Activated CD4-positive, alpha-beta T cell treated with anti-CD3 and anti-CD28 coated beads, Interleukin-2, amount 50 U/mL, for 16 hours (primary cell): ENCODE measurements around the gene ATP8B2.
"Not testable (repeated sequence)": the region's sequence is repeated elsewhere in the genome, so short reads cannot be mapped to it uniquely, and the experiment has no call there.

Experiments
- DNase-seq: peaks from one replicate; pipeline ENCODE4 v3.0.0-alpha.2; 2020

Gene ATP8B2

DNA sequence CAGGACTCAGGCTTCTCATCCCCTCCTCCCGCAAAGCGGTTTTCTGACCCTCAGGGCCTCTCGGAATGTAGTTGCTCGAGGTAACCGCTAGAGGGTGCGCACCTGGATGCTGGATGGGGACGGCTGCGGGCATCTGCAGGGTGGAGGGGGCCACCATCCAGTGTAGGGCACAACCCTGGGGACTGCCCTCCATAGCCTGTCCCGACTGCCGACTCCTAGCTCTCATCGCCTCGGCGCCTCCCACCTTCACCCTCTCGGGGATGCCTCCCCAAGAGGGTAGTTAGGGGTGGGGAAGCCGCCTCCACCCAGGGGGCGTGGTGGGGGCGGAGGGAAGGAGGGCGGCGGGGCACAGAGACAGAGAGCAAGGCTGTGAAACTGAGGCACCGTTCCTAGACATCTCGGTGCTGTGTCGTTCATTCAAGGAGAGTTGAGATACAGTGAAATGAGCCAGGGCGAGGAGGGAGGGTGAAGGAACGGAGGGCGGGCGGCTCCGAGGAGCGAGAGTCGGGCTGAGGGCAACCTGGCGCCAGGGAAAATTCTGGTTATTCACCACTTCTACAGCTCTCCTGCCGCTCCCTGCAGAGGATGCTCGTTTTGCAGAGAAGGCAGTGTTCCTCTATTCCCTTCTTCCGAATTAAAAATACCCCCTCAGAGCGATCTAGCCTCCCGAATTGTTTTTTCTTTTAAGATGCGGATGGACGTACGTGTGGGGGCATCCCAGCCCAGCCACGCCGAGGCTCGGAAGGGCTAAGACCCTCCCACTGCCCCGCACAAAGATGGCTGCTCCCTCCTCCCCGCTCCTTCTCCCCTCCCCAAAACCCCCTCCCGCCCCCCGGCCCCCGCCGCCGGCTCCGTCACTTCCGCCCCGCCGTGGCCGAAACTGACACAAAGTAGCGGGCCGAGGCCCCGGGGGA lies at the start of gene ATP8B2:
Gene ATP8B2 (plus strand): TSS at position 857 of the 914 bp plus-strand sequence. CDS start 2,617 bp downstream, outside the sequence.
- peak; percentile 88 for DNase-seq

- peak; percentile 12 for DNase-seq
Measured at GRCh38 chr1:154276797-154277196, 48.5 kb upstream of the ATP8B2 start.

- DNase-seq = not testable (repeated sequence)
Measured at GRCh38 chr1:154287591-154287990, 37.7 kb upstream of the ATP8B2 start.

GRCh38 chr1:154288661-154289060 lies 36.7 kb upstream of the ATP8B2 start:
- no peak for DNase-seq

- no peak for DNase-seq
Measured at GRCh38 chr1:154290921-154291320, 34.4 kb upstream of the ATP8B2 start.

GRCh38 chr1:154295408-154296235 lies 29.7 kb upstream of the ATP8B2 start:
- DNase-seq = no peak

GRCh38 chr1:154301582-154301981 lies 23.7 kb upstream of the ATP8B2 start:
- no peak for DNase-seq

- DNase-seq = peak; percentile 67
Measured at GRCh38 chr1:154304664-154305337, 20.5 kb upstream of the ATP8B2 start.

DNA sequence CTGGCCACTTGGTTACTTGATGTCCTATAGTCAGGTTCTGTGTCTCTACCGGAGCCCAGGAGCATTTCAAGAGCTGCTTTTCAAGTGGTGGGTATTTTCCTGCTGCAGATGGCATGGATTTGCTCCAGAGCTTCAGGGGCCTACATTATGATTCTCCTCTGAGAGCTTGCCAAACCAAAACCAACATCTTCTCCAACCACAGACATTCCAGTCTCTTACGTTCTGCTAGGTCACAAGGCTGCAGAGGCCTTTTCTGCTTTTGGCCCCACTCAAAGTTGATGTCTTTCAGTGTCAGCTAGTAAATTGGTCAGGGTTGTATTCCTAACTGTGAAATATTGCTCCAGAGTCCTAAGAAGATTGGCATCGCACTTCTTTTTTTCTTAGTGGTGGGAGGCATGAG lies 19.2 kb upstream of the ATP8B2 start:
- DNase-seq = no peak

- DNase-seq = peak; percentile 51
Measured at GRCh38 chr1:154307670-154308270, 17.6 kb upstream of the ATP8B2 start.

- DNase-seq = not testable (repeated sequence)
Measured at GRCh38 chr1:154309136-154309535, 16.2 kb upstream of the ATP8B2 start.

- DNase-seq = not testable (repeated sequence)
Measured at GRCh38 chr1:154312229-154313065, 12.9 kb upstream of the ATP8B2 start.

DNA sequence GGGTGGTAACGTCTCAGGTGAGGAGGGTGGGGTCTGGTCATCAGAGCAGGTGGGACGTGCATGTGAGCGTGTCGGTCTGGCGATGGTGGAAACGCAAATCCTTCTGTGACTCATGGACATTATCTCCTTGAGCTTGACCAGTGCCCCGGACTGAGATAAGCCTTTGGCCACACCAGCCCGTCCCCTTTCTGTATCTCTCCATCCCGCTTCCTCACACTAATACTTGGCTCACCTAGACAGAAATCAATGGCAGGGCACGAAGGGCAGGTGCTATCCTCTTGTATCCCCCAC lies 12.3 kb upstream of the ATP8B2 start:
- DNase-seq = no peak

GRCh38 chr1:154314226-154314625 lies 11.1 kb upstream of the ATP8B2 start:
- DNase-seq = not testable (repeated sequence)

GRCh38 chr1:154316704-154317103 lies 8.6 kb upstream of the ATP8B2 start:
- no peak for DNase-seq

GRCh38 chr1:154318386-154318785 lies 6.9 kb upstream of the ATP8B2 start:
- DNase-seq = no peak

- DNase-seq = no peak
Measured at GRCh38 chr1:154320882-154321608, 4.3 kb upstream of the ATP8B2 start, which contains the start of gene AQP10. TSS of gene AQP10 (plus strand) at chr1:154321093. CDS start at chr1:154321156, 63 bp downstream.

DNA sequence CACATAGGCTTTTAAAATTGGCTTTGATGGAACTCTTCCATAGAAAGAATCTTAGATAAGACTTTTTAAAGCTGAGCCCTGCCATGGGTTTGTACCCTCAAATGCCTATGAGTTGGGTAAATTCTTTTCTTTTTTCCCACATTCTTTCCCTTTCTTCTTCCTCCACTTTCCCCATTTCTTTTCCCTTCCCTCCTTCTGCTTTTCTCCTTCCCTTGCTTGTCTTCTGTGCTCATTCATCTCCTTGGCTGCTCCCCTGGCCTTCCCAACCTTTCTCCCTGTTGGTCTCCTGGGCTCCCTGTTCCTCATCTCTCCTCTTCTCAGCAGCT lies 3.8 kb upstream of the ATP8B2 start:
- not testable (repeated sequence) for DNase-seq

GRCh38 chr1:154323493-154323892 lies 1.8 kb upstream of the ATP8B2 start:
- no peak for DNase-seq

DNA sequence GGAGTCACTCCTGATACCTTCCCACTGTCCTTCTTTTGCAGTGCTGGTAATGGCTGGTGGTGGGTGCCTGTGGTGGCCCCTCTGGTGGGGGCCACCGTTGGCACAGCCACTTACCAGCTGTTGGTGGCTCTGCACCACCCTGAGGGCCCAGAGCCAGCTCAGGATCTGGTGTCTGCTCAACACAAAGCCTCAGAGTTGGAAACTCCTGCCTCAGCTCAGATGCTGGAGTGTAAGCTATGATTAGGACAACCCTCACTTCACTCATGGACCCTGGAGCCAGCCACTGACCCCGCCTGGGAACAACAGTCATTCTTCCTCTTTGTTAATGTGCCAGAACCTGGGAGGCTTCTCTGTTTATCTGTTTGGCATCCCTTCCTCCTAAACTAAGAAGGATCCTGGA lies 1.1 kb upstream of the ATP8B2 start:
- DNase-seq = no peak
